Measurements from ENCODE around the gene ARL14EP.

DNA sequence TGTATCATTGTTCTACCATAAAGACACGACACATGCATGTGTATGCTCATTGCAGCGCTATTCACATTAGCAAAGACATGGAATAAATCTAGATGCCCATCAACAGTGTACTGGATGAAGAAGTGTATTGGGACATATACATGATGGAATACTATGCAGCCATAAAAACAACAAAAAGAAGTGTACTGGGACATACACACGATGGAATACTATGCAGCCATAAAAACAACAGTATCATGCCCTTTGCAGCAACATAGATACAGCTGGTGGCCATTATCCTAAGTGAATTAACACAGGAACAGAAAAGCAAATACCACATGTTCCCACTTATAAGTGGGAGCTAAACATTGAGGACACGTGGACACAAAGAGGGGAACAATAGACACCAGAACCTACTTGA lies 22.7 kb downstream of the ARL14EP start:
- TF ChIP-seq GATA2 (IDR thresholded peaks at IDR 0.05; ENCODE audit: insufficient read depth, insufficient read length, low read depth, low read length), result no peak
- no peak for TF ChIP-seq POLR2A (IDR thresholded peaks at IDR 0.05; ENCODE audit: low read depth, low read length)
- TF ChIP-seq, protein P1, sequence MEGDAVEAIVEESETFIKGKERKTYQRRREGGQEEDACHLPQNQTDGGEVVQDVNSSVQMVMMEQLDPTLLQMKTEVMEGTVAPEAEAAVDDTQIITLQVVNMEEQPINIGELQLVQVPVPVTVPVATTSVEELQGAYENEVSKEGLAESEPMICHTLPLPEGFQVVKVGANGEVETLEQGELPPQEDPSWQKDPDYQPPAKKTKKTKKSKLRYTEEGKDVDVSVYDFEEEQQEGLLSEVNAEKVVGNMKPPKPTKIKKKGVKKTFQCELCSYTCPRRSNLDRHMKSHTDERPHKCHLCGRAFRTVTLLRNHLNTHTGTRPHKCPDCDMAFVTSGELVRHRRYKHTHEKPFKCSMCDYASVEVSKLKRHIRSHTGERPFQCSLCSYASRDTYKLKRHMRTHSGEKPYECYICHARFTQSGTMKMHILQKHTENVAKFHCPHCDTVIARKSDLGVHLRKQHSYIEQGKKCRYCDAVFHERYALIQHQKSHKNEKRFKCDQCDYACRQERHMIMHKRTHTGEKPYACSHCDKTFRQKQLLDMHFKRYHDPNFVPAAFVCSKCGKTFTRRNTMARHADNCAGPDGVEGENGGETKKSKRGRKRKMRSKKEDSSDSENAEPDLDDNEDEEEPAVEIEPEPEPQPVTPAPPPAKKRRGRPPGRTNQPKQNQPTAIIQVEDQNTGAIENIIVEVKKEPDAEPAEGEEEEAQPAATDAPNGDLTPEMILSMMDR (IDR thresholded peaks at IDR 0.05; ENCODE audit: extremely low read depth in 1 of 2, insufficient read depth in 1 of 2, low read depth in 1 of 2, low read length in 2 of 2), result no peak
- TF ChIP-seq EZH2 (IDR thresholded peaks at IDR 0.05; ENCODE audit: borderline replicate concordance, low read depth, low read length, severe bottlenecking), result no peak
- TF ChIP-seq, protein P2, sequence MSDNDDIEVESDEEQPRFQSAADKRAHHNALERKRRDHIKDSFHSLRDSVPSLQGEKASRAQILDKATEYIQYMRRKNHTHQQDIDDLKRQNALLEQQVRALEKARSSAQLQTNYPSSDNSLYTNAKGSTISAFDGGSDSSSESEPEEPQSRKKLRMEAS (IDR thresholded peaks at IDR 0.05; ENCODE audit: insufficient read depth, insufficient read length), result no peak
- no peak for TF ChIP-seq POLR2AphosphoS5 (IDR thresholded peaks at IDR 0.05; ENCODE audit: insufficient read depth, low read depth, low read length)
